BLaER1 treated with 17β-estradiol and CSF1 and Interleukin-3, amounts not matched to agents 10 nM and 100 nM (cell line): ENCODE results near the gene GRPEL1.
"Not testable (repeated sequence)": the region's sequence is repeated elsewhere in the genome, so short reads cannot be mapped to it uniquely, and the experiment has no call there.

ENCODE experiments used
- H3K27ac ChIP-seq, 11 experiments: shearing (Covaris generic); formaldehyde crosslinking; 2 replicates each; pipeline ENCODE4 v1.8.1; 2022
- H3K27me3 ChIP-seq, 11 experiments: shearing (Covaris generic); formaldehyde crosslinking; 2 replicates each; pipeline ENCODE4 v1.8.1; 2022
- H3K36me3 ChIP-seq, 11 experiments: shearing (Covaris generic); formaldehyde crosslinking; 2 replicates each; pipeline ENCODE4 v1.8.1; 2022
- H3K4me1 ChIP-seq, 10 experiments: shearing (Covaris generic); formaldehyde crosslinking; 2 replicates each; pipeline ENCODE4 v1.8.1; 2022
- H3K4me2 ChIP-seq, 11 experiments: shearing (Covaris generic); formaldehyde crosslinking; 2 replicates each; pipeline ENCODE4 v1.8.1; 2022
- H3K4me3 ChIP-seq, 10 experiments: shearing (Covaris generic); formaldehyde crosslinking; 2 replicates each; pipeline ENCODE4 v1.8.1; 2022
- H3K9ac ChIP-seq, 11 experiments: shearing (Covaris generic); formaldehyde crosslinking; 2 replicates each; pipeline ENCODE4 v1.8.1; 2022
- H3K9me3 ChIP-seq, 11 experiments: shearing (Covaris generic); formaldehyde crosslinking; replicated peaks in 1 of 11; 2 replicates each; pipeline ENCODE4 v1.8.1; 2022
- H4K20me1 ChIP-seq, 11 experiments: shearing (Covaris generic); formaldehyde crosslinking; 2 replicates each; pipeline ENCODE4 v1.8.1; 2022
- Cebpa-rat ChIP-seq, 11 experiments: shearing (Covaris generic); IDR thresholded peaks; 2 replicates each; pipeline ENCODE4 v1.8.1; 2022

Gene GRPEL1

DNA sequence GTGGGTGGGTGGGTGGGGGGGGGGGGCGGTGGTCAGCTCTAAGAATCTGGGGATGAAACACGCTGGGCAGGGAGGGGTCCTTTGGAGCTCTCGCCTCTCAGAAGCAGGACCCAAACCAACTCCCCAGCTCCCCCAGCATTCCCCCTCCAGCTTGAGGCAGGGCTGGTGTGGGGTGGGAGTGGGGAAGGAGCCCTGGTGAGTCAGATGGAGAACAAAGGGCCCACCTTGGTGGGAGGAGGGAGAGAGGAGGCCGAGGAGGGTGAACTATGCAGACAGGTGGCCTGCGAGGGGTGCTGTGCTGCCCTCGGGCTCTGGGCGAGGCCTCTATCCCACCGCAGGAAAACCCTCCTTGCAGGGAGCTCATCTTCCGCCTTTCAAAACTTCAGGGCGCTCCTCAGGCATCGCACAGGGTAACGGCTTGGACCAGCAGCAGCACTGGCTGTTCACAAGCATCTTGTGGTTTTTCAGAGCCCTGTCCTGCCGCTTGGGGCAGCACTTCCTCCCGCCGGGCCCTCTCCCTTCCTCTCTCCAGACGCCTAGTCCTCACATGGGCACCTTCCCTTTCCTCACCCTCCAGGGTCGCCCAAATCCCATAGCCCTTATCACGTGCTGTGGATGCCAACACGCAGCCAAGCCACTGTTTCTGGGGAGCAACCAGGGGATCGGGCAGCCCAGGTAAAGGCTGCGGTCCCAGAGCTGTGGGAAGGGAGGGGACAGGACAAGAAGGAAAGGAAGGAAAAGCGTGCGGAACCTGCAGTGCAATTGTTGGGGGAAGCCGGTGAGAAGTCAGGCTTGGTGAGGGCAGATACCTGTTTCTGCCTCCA is 34.0 kb upstream of the GRPEL1 start:
- Histone ChIP-seq H3K4me3 (peak overlapping the region; percentile 61 to 77 (median 64); a peak in 17 of 20 replicates), H3K4me2 (peak overlapping the region; percentile 78 to 99 (median 95))
- TF ChIP-seq Cebpa-rat (IDR thresholded peaks at IDR 0.05): no peak

GRCh38 chr4:7096236-7096635 is 28.4 kb upstream of the GRPEL1 start:
- Histone ChIP-seq H3K4me1 (peaks cover 3 to 6% (median 4%) of the 10 kb centered on the region in 10 experiments; a peak in 17 of 20 replicates), H3K4me3 (no peak overlapping the region), H3K27ac (no peak overlapping the region), H3K36me3 (no peaks in the 10 kb centered on the region), H3K9ac (no peak overlapping the region), H3K4me2 (no peak overlapping the region), H3K27me3 (no peaks in the 10 kb centered on the region), H3K9me3 (no peaks in the 10 kb centered on the region), H4K20me1 (no peaks in the 10 kb centered on the region)
- TF ChIP-seq Cebpa-rat (IDR thresholded peaks at IDR 0.05): no peak

More for the DNA sequence above, 34.0 kb upstream of the GRPEL1 start:
- Histone ChIP-seq H3K9ac (peak overlapping the region in 6 of 11 experiments; percentile 44 to 80 (median 73); a peak in 5 of 22 replicates), H4K20me1 (no peaks in the 10 kb centered on the region), H3K27ac (peak overlapping the region in 5 of 11 experiments; percentile 11 to 63 (median 50); a peak in 8 of 22 replicates), H3K27me3 (no peaks in the 10 kb centered on the region), H3K9me3 (no peaks in the 10 kb centered on the region), H3K36me3 (no peaks in the 10 kb centered on the region), H3K4me1 (peaks cover 20 to 33% (median 26%) of the 10 kb centered on the region in 10 experiments)

DNA sequence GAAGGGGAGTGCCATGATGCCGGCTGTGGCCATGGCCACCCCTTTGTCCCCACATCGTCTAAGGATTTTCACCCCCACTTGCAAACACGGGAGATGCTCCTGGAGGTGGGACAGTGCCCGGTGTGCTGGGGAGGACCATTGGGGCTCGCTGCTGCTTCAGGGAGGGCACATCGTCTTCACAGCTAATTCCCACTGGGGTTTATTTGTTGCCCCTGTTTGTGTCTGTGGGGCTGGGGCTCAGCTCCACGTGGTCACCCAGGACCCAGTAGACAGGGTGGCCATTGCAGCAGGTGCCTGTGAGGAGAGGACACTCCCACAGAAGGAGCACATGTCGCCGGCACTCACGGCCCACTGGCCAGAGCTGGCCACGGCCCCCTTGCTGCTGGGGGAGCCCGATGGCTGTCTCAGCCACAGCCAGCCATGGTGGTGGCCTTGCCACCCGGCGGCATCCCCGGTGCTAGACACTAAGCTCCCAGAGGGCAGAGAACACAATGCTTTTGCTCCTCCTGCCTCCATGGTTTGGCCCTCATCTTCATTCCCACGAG is 27.8 kb upstream of the GRPEL1 start:
- no peak overlapping the region for H3K4me3 ChIP-seq
- no peak overlapping the region for H3K9ac ChIP-seq
- no peak for TF ChIP-seq Cebpa-rat (IDR thresholded peaks at IDR 0.05)
- H3K27ac ChIP-seq: no peak overlapping the region
- no peaks in the 10 kb centered on the region for H3K9me3 ChIP-seq
- H3K4me1 ChIP-seq: no peaks in the 10 kb centered on the region
- H3K4me2 ChIP-seq: no peak overlapping the region
- H3K36me3 ChIP-seq: no peaks in the 10 kb centered on the region
- no peaks in the 10 kb centered on the region for H3K27me3 ChIP-seq
- H4K20me1 ChIP-seq: no peaks in the 10 kb centered on the region

DNA sequence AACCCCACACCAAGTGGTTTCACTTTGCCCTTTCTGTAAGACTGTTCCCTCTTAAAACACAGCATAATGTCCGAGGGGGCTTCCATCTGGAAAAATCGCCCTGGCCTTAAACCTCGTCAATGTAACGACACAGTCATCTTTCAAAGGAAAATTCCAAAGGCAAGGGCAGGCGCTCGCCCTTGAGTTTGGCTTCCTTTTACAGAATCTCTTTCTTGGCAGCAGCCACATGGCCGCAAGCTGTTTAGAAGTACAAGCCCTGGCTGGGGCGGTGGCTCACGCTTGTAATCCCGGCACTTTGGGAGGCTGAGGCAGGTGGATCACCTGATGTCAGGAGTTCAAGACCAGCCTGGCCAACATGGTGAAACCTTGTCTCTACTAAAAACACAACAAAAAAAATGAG is 27.1 kb upstream of the GRPEL1 start:
- Histone ChIP-seq H3K9ac (no peak overlapping the region), H3K27me3 (no peaks in the 10 kb centered on the region), H3K9me3 (no peaks in the 10 kb centered on the region), H3K4me1 (no peaks in the 10 kb centered on the region), H3K27ac (no peak overlapping the region), H3K4me2 (no peak overlapping the region), H3K4me3 (no peak overlapping the region), H3K36me3 (no peaks in the 10 kb centered on the region), H4K20me1 (no peaks in the 10 kb centered on the region)
- TF ChIP-seq Cebpa-rat (IDR thresholded peaks at IDR 0.05): no peak

- H3K27ac ChIP-seq: no peak overlapping the region
- H3K4me1 ChIP-seq: no peaks in the 10 kb centered on the region
- no peaks in the 10 kb centered on the region for H4K20me1 ChIP-seq
- no peaks in the 10 kb centered on the region for H3K36me3 ChIP-seq
- H3K4me3 ChIP-seq: no peak overlapping the region
- no peak overlapping the region for H3K9ac ChIP-seq
- H3K27me3 ChIP-seq: no peaks in the 10 kb centered on the region
- peaks cover 5 to 10% (median 8%) of the 10 kb centered on the region in 11 experiments for H3K9me3 ChIP-seq
- no peak for TF ChIP-seq Cebpa-rat (IDR thresholded peaks at IDR 0.05)
- H3K4me2 ChIP-seq: no peak overlapping the region
Measured at GRCh38 chr4:7092026-7092425, 24.2 kb upstream of the GRPEL1 start.

DNA sequence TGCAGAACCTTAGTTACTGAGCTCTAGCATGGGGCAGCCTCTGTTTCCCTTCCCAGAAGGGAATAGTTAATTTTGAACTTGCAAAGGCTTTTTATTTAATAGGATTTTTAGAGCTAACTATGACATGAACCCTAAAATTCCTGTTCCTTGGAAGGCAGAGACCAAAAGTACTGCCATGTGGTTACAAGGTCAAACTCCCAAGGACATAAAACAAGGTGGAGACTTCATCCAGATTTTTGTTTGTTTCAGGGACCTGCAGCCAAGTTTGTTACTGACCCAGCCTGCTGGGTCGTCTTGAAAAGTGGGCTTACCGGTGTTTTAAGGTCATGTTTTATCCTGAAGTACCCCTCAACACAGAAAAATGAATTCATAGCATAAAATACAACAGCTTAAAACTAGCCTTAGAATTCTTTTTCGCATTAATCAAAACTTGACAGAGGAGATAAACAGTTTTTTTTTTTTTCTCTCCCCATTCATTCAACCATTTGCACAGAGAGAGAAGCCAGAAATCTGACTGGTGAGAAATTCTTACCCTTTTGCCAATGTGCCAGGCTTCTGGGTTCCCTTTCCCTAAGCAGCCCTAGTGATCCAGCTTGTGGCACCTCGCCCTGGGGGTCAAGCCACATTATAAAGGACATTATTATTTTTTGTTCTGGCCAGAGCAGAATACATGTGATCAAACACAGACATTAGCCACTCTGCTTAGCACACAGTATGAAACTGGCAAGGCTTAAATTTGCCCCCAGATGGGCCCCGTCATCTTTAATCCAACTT is 21.5 kb upstream of the GRPEL1 start:
- Histone ChIP-seq H3K36me3 (no peaks in the 10 kb centered on the region), H3K4me3 (no peak overlapping the region), H3K4me1 (no peaks in the 10 kb centered on the region), H3K27me3 (no peaks in the 10 kb centered on the region), H3K4me2 (no peak overlapping the region), H4K20me1 (no peaks in the 10 kb centered on the region), H3K9ac (no peak overlapping the region), H3K27ac (no peak overlapping the region; a peak in 1 of 22 replicates), H3K9me3 (peaks cover 19 to 26% (median 24%) of the 10 kb centered on the region in 11 experiments)
- no peak for TF ChIP-seq Cebpa-rat (IDR thresholded peaks at IDR 0.05)

- no peaks in the 10 kb centered on the region for H3K36me3 ChIP-seq
- no peak overlapping the region for H3K9ac ChIP-seq
- H3K27me3 ChIP-seq: no peaks in the 10 kb centered on the region
- H3K27ac ChIP-seq: no peak overlapping the region
- H3K4me1 ChIP-seq: no peaks in the 10 kb centered on the region
- no peak for TF ChIP-seq Cebpa-rat (IDR thresholded peaks at IDR 0.05)
- H3K9me3 ChIP-seq: peaks cover 19 to 26% (median 24%) of the 10 kb centered on the region in 11 experiments
- no peak overlapping the region for H3K4me3 ChIP-seq
- no peak overlapping the region for H3K4me2 ChIP-seq
- no peaks in the 10 kb centered on the region for H4K20me1 ChIP-seq
Measured at GRCh38 chr4:7087036-7087435, 19.2 kb upstream of the GRPEL1 start.

GRCh38 chr4:7086384-7086783 is 18.5 kb upstream of the GRPEL1 start:
- H3K36me3 ChIP-seq: no peaks in the 10 kb centered on the region
- no peak overlapping the region for H3K9ac ChIP-seq
- no peaks in the 10 kb centered on the region for H3K27me3 ChIP-seq
- no peak overlapping the region for H3K4me2 ChIP-seq
- H3K4me3 ChIP-seq: no peak overlapping the region
- H3K4me1 ChIP-seq: no peaks in the 10 kb centered on the region
- H3K27ac ChIP-seq: no peak overlapping the region
- no peak for TF ChIP-seq Cebpa-rat (IDR thresholded peaks at IDR 0.05)
- H3K9me3 ChIP-seq: peaks cover 19 to 26% (median 24%) of the 10 kb centered on the region in 11 experiments
- H4K20me1 ChIP-seq: no peaks in the 10 kb centered on the region

- not testable (repeated sequence) for H3K27ac ChIP-seq, H3K27me3 ChIP-seq, H3K36me3 ChIP-seq, H4K20me1 ChIP-seq, H3K9ac ChIP-seq, H3K4me3 ChIP-seq, H3K4me1 ChIP-seq, H3K4me2 ChIP-seq
- peaks cover 29 to 38% (median 36%) of the 10 kb centered on the region in 11 experiments for H3K9me3 ChIP-seq
Measured at GRCh38 chr4:7084564-7084961, 16.7 kb upstream of the GRPEL1 start.
